Muscle layer of duodenum (tissue), 2 donors: ENCODE measurements around the gene CT45A7.
"Not testable (repeated sequence)": the region's sequence is repeated elsewhere in the genome, so short reads cannot be mapped to it uniquely, and the experiment has no call there.

ENCODE experiments used
- H3K27ac ChIP-seq: one replicate; pipeline ENCODE4 v1.7.0; 2013; ENCODE audit warnings: mild to moderate bottlenecking, low read length
- H3K27me3 ChIP-seq: one replicate; pipeline ENCODE4 v1.7.0; 2013; ENCODE audit warnings: low read depth, mild to moderate bottlenecking, control low read depth, low read length
- H3K36me3 ChIP-seq, 2 donors: one replicate each; pipeline ENCODE4 v1.7.0; 2013; ENCODE audit warnings: low read length in 2 of 2, control low read depth in 1 of 2, mild to moderate bottlenecking in 1 of 2; ENCODE audit not compliant: insufficient read depth in 2 of 2, control insufficient read depth in 1 of 2
- H3K4me1 ChIP-seq, 2 donors: one replicate each; pipeline ENCODE4 v1.7.0; 2013; ENCODE audit warnings: low read length in 2 of 2, mild to moderate bottlenecking in 2 of 2, control low read depth in 1 of 2, moderate library complexity in 1 of 2; ENCODE audit not compliant: insufficient read depth in 2 of 2, control insufficient read depth in 1 of 2
- H3K4me3 ChIP-seq, 2 donors: one replicate each; pipeline ENCODE4 v1.7.0; 2013; ENCODE audit warnings: low read length in 2 of 2, low read depth in 1 of 2, mild to moderate bottlenecking in 1 of 2
- H3K9me3 ChIP-seq, 2 donors: one replicate each; pipeline ENCODE4 v1.7.0; 2013; ENCODE audit warnings: low read length in 2 of 2, control low read depth in 1 of 2, mild to moderate bottlenecking in 1 of 2; ENCODE audit not compliant: control insufficient read depth in 1 of 2
- donor health status: healthy.

CT45A7 gene, protein sequence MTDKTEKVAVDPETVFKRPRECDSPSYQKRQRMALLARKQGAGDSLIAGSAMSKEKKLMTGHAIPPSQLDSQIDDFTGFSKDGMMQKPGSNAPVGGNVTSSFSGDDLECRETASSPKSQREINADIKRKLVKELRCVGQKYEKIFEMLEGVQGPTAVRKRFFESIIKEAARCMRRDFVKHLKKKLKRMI

DNA sequence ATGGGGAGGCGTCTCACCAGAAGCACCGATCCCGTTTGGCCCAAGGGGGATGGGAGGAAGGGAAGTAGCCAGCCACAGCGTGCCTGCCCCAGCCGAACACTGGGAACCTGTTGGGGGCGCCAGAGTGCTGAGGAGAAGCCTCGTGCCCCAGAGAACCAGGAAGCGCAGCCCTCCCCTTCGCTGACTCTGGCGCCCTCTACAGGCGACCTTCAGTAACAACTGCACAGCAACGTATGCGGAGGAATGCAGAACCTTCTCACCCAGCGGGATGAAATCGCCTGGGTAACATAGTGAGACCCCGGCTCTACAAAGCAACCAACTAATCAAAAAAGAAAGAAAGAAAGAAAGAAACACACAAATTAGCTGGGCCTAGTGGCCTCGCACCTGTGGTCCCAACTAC, at the start of gene CT45A7:
Gene CT45A7 (minus strand): TSS at position 101 of the 400 bp plus-strand sequence. CDS start 3,747 bp downstream, outside the sequence.
- H3K27ac ChIP-seq, H3K27me3 ChIP-seq, H3K9me3 ChIP-seq, H3K4me3 ChIP-seq, H3K36me3 ChIP-seq, H3K4me1 ChIP-seq: not testable (repeated sequence)

DNA sequence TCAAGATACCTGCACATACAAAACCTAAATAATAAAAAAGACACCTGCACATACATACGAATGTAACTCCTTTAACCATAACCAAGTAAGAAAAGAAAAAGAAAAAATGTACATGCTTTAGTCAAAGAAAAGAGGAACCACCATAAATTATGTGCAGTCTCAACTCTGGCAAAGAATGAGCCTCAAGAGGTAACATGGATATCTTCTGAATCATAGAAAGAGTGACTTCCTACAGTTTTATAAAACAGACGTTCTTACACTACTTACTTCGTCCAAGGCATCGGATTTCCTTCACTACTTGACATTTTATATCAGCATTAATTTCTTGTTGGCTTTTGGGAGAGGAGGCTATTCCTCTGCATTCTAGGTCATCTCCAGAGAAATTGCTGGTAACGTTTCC, 45.7 kb upstream of the CT45A7 start:
- not testable (repeated sequence) for H3K36me3 ChIP-seq, H3K4me1 ChIP-seq, H3K27me3 ChIP-seq, H3K4me3 ChIP-seq, H3K27ac ChIP-seq, H3K9me3 ChIP-seq

DNA sequence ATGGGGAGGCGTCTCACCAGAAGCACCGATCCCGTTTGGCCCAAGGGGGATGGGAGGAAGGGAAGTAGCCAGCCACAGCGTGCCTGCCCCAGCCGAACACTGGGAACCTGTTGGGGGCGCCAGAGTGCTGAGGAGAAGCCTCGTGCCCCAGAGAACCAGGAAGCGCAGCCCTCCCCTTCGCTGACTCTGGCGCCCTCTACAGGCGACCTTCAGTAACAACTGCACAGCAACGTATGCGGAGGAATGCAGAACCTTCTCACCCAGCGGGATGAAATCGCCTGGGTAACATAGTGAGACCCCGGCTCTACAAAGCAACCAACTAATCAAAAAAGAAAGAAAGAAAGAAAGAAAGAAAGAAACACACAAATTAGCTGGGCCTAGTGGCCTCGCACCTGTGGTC, 34.6 kb upstream of the CT45A7 start, which contains the start of gene CT45A9:
Gene CT45A9 (minus strand): TSS at position 101 of the 400 bp plus-strand sequence. CDS start 3,751 bp downstream, outside the sequence.
- H3K36me3 ChIP-seq, H3K4me1 ChIP-seq, H3K9me3 ChIP-seq, H3K27me3 ChIP-seq, H3K4me3 ChIP-seq, H3K27ac ChIP-seq: not testable (repeated sequence)

DNA sequence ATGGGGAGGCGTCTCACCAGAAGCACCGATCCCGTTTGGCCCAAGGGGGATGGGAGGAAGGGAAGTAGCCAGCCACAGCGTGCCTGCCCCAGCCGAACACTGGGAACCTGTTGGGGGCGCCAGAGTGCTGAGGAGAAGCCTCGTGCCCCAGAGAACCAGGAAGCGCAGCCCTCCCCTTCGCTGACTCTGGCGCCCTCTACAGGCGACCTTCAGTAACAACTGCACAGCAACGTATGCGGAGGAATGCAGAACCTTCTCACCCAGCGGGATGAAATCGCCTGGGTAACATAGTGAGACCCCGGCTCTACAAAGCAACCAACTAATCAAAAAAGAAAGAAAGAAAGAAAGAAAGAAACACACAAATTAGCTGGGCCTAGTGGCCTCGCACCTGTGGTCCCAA, 17.4 kb upstream of the CT45A7 start, which contains the start of gene CT45A8:
Gene CT45A8 (minus strand): TSS at position 101 of the 400 bp plus-strand sequence. CDS start 3,755 bp downstream, outside the sequence.
- H3K4me1 ChIP-seq, H3K27ac ChIP-seq, H3K36me3 ChIP-seq, H3K9me3 ChIP-seq, H3K27me3 ChIP-seq, H3K4me3 ChIP-seq: not testable (repeated sequence)

DNA sequence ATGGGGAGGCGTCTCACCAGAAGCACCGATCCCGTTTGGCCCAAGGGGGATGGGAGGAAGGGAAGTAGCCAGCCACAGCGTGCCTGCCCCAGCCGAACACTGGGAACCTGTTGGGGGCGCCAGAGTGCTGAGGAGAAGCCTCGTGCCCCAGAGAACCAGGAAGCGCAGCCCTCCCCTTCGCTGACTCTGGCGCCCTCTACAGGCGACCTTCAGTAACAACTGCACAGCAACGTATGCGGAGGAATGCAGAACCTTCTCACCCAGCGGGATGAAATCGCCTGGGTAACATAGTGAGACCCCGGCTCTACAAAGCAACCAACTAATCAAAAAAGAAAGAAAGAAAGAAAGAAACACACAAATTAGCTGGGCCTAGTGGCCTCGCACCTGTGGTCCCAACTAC, 17.2 kb downstream of the CT45A7 start, which contains the start of gene CT45A2:
Gene CT45A2 (minus strand): TSS at position 101 of the 400 bp plus-strand sequence. CDS start 3,747 bp downstream, outside the sequence.
- not testable (repeated sequence) for H3K9me3 ChIP-seq, H3K36me3 ChIP-seq, H3K27ac ChIP-seq, H3K4me3 ChIP-seq, H3K27me3 ChIP-seq, H3K4me1 ChIP-seq

DNA sequence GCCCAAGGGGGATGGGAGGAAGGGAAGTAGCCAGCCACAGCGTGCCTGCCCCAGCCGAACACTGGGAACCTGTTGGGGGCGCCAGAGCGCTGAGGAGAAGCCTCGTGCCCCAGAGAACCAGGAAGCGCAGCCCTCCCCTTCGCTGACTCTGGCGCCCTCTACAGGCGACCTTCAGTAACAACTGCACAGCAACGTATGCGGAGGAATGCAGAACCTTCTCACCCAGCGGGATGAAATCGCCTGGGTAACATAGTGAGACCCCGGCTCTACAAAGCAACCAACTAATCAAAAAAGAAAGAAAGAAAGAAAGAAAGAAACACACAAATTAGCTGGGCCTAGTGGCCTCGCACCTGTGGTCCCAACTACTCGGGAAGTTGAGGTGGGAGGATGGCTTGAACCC, 34.4 kb downstream of the CT45A7 start, which contains the start of gene CT45A6:
Gene CT45A6 (minus strand): TSS at position 101 of the 400 bp plus-strand sequence. CDS start 3,794 bp downstream, outside the sequence.
- not testable (repeated sequence) for H3K27ac ChIP-seq, H3K4me3 ChIP-seq, H3K27me3 ChIP-seq, H3K4me1 ChIP-seq, H3K9me3 ChIP-seq, H3K36me3 ChIP-seq

DNA sequence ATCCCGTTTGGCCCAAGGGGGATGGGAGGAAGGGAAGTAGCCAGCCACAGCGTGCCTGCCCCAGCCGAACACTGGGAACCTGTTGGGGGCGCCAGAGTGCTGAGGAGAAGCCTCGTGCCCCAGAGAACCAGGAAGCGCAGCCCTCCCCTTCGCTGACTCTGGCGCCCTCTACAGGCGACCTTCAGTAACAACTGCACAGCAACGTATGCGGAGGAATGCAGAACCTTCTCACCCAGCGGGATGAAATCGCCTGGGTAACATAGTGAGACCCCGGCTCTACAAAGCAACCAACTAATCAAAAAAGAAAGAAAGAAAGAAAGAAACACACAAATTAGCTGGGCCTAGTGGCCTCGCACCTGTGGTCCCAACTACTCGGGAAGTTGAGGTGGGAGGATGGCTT, 51.7 kb downstream of the CT45A7 start, which contains the start of gene CT45A5:
Gene CT45A5 (minus strand): TSS at position 101 of the 400 bp plus-strand sequence. CDS start 3,774 bp downstream, outside the sequence.
- H3K4me1 ChIP-seq, H3K4me3 ChIP-seq, H3K36me3 ChIP-seq, H3K27ac ChIP-seq, H3K9me3 ChIP-seq, H3K27me3 ChIP-seq: not testable (repeated sequence)
